Caco-2 (cell line): Measurements from ENCODE around the gene ACER2. TPM values are rescaled to one million over a fixed set of nuclear protein-coding genes. Genes with fewer than 3 reads are reported as not detected.
A peak's percentile ranks its signal among the peaks of the same experiment; 100 is the strongest.

ENCODE experiments used
- BruUV-seq: library from RNA; stranded (reverse); fragments of 400-500 nt; replicated peaks from 2 replicates; lab custom pipeline; 2021; lab: Mats Ljungman, UMichigan
- CTCF ChIA-PET: fragments of 300-600 bp; sonication (Branson Sonifier 250); formaldehyde crosslinking; loops from one replicate; lab custom pipeline; 2022; ENCODE audit warnings: antibody characterized with exemption; lab: Charles Lee
- POLR2A ChIA-PET: fragments of 300-600 bp; sonication (Branson Sonifier 250); formaldehyde crosslinking; loops from one replicate; lab custom pipeline; 2022; ENCODE audit warnings: antibody characterized with exemption; lab: Charles Lee
- DNase-seq, 2 experiments: peaks; one replicate each; pipeline versions ENCODE4 v3.0.0 to v3.0.0-alpha.2; 2020 to 2022
- H3K27me3 ChIP-seq: replicated peaks from 2 replicates; pipeline ENCODE4 v1.6.0; 2011; ENCODE audit warnings: low read length; ENCODE audit not compliant: control insufficient read depth, insufficient read depth
- H3K36me3 ChIP-seq: 2 replicates; pipeline ENCODE4 v1.5.1; 2011; ENCODE audit warnings: low read length; ENCODE audit not compliant: control insufficient read depth, insufficient read depth
- H3K4me1 ChIP-seq: fragments of 250-450 bp; sonication (Bioruptor Pico); 2 replicates; pipeline ENCODE4 v1.5.1; 2020; ENCODE audit warnings: mild to moderate bottlenecking
- H3K4me3 ChIP-seq: 2 replicates; pipeline ENCODE4 v1.5.1; 2011; ENCODE audit warnings: low read depth, mild to moderate bottlenecking, control low read depth, low read length
- H3K9me3 ChIP-seq: fragments of 250-450 bp; sonication (Bioruptor Pico); 2 replicates; pipeline ENCODE4 v1.5.1; 2020; ENCODE audit warnings: mild to moderate bottlenecking, moderate library complexity
- H3K27ac Mint-ChIP-seq: one replicate; pipeline ENCODE4 v1.8.0; 2022; ENCODE audit warnings: mixed read lengths; ENCODE audit not compliant: unreplicated experiment
- H3K27me3 Mint-ChIP-seq: one replicate; pipeline ENCODE4 v1.8.0; 2022; ENCODE audit warnings: mixed read lengths; ENCODE audit not compliant: insufficient read depth, unreplicated experiment
- H3K36me3 Mint-ChIP-seq: one replicate; pipeline ENCODE4 v1.8.0; 2022; ENCODE audit warnings: mild to moderate bottlenecking, mixed read lengths; ENCODE audit not compliant: insufficient read depth, unreplicated experiment
- H3K4me1 Mint-ChIP-seq: one replicate; pipeline ENCODE4 v1.8.0; 2022; ENCODE audit warnings: low read depth, mixed read lengths; ENCODE audit not compliant: unreplicated experiment
- H3K4me3 Mint-ChIP-seq: one replicate; pipeline ENCODE4 v1.8.0; 2022; ENCODE audit warnings: mild to moderate bottlenecking, moderate library complexity, mixed read lengths; ENCODE audit not compliant: unreplicated experiment
- H3K9me3 Mint-ChIP-seq: one replicate; pipeline ENCODE4 v1.8.0; 2022; ENCODE audit warnings: mixed read lengths; ENCODE audit not compliant: unreplicated experiment
- CTCF ChIP-seq, 2 experiments: fragments of 200-600 bp in 1 of 2; IDR thresholded peaks; 1 replicate in 1 of 2; 2 replicates in 1 of 2; pipeline versions ENCODE4 v1.5.1 to v1.8.0; 2011 to 2022; ENCODE audit warnings: antibody characterized with exemption in 1 of 2, control low read depth in 1 of 2, inconsistent platforms in 1 of 2, low read depth in 1 of 2, low read length in 1 of 2, mild to moderate bottlenecking in 1 of 2, moderate library complexity in 1 of 2; ENCODE audit not compliant: insufficient read depth in 1 of 2, severe bottlenecking in 1 of 2, unreplicated experiment in 1 of 2
- intact Hi-C: fragments of 100-400 bp; cut with micrococcal nuclease; formaldehyde crosslinking; loops from one replicate; pipeline ENCODE4 v1.10.0; 2022; ENCODE audit not compliant: unreplicated experiment
- total RNA-seq: library from RNA; stranded (reverse); gene quantifications from 2 replicates; pipeline ENCODE4 v1.2.3, GENCODE V29; 2022

The ACER2 gene
- total RNA-seq, 1 experiment from 2014 or later = 2.4 TPM

DNA sequence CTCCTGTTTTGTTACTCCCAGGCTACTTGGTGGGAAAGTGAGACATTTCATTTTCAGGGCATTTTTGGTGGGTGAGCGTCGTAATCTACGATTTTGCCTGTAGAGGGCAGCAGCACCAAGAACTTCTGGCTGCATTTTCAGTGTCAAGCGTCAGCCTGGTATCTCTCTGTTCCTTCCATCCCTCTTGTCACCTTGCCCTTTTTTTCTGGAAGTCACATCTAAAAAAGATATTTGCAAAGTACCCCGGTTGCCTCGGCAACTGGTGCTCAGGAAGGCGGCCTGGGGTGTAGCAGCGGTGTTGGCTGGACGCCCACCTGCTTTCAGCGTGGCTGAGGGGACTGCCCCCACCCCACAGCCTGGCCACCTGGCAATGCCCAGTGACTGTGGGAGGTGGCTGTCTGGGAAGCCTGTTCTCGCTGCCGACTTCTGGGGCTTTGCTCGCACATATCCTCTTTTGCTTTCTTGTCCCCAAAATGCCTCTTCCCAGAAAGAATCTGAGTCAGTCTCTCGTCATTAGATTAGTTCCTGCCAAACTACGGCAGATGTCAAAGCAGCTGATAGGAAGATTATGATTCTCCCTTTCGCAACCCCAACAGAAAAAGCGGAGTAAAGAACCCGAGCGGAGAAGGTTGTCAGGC is 84.5 kb downstream of the ACER2 start:
- no TSS peak for BruUV-seq
- Histone ChIP-seq H3K36me3 (no peaks in the 10 kb centered on the region), H3K4me1 (no peaks in the 10 kb centered on the region), H3K4me3 (no peak overlapping the region), H3K9me3 (no peaks in the 10 kb centered on the region), H3K27me3 (no peaks in the 10 kb centered on the region)
- DNase-seq = peak in 1 of 2 experiments; percentile 51
- intact Hi-C loops = loop anchor here (1.0 kb wide), 2 partner anchors 148 to 429 kb away; no protein-coding TSS in a partner anchor
- Mint-ChIP-seq H3K27me3 (peaks cover 7% of the 10 kb centered on the region), H3K4me1 (no peaks in the 10 kb centered on the region), H3K9me3 (no peaks in the 10 kb centered on the region), H3K36me3 (no peaks in the 10 kb centered on the region), H3K27ac (no peak overlapping the region), H3K4me3 (no peak overlapping the region)
- POLR2A ChIA-PET = no interaction called here
- CTCF ChIA-PET = no interaction called here
- peak; percentile 55 to 61 for TF ChIP-seq CTCF (IDR thresholded peaks at IDR 0.05; ENCODE audit: insufficient read depth in 1 of 2, low read depth in 1 of 2, low read length in 1 of 2, severe bottlenecking in 1 of 2, unreplicated experiment in 1 of 2)

GRCh38 chr9:19493876-19494275 is 85.1 kb downstream of the ACER2 start:
- Histone ChIP-seq H3K4me1 (no peaks in the 10 kb centered on the region), H3K27me3 (no peaks in the 10 kb centered on the region), H3K4me3 (no peak overlapping the region), H3K9me3 (no peaks in the 10 kb centered on the region), H3K36me3 (no peaks in the 10 kb centered on the region)
- ChIA-PET CTCF (no interaction called here), POLR2A (no interaction called here)
- intact Hi-C loops = loop anchor here (1.0 kb wide), 2 partner anchors 147 to 428 kb away; no protein-coding TSS in a partner anchor
- no peak overlapping the region for H3K27ac Mint-ChIP-seq
- no peak for DNase-seq
- peaks cover 3% of the 10 kb centered on the region for H3K27me3 Mint-ChIP-seq
- H3K4me1 Mint-ChIP-seq = no peaks in the 10 kb centered on the region
- no TSS peak for BruUV-seq
- no peak for TF ChIP-seq CTCF (IDR thresholded peaks at IDR 0.05; ENCODE audit: insufficient read depth in 1 of 2, low read depth in 1 of 2, low read length in 1 of 2, severe bottlenecking in 1 of 2, unreplicated experiment in 1 of 2)
- no peak overlapping the region for H3K4me3 Mint-ChIP-seq
- H3K9me3 Mint-ChIP-seq = no peaks in the 10 kb centered on the region
- no peaks in the 10 kb centered on the region for H3K36me3 Mint-ChIP-seq

DNA sequence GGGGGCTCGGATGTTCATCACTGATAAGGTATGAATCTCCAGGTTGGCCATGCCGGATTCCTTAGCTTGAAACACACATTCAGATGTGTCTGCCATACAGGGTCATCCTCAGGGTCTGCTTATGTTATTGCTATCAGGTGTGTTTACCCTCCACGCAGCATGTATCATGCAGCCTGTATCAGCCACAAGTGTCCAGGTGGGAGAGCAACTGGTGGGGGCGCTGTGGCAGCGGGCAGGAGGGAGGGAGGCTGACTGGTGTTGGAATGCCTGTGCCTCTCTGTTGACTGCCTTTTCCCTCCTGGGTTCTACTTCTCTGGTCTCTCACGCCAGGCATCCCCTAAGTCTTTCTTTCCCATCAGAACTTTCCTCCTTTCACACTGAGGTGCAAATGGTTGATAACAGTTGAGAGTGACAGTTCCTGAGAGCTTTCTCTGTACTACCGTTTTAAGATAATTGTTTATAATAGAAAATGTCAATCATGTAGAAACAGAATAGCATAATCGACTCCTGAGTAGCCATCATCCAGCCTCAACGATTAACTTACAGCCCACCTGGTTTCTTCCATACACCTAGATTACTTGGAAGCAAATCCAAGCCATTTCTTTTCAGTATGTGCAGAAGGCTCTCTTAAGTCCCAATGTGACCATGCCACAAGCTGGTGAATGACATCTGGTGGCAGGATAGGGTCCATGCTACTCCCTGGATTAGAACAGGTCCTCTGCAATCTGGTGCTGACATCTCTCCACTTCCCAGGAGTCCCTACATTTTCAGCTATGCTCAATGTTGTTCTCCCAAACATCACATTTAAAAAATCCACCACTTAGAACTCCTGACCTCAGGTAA is 86.6 kb downstream of the ACER2 start:
- intact Hi-C loops = no loop called here

More for the DNA sequence above, 86.6 kb downstream of the ACER2 start:
- Mint-ChIP-seq H3K36me3 (no peaks in the 10 kb centered on the region), H3K27ac (no peak overlapping the region), H3K4me1 (no peaks in the 10 kb centered on the region), H3K9me3 (no peaks in the 10 kb centered on the region), H3K27me3 (no peaks in the 10 kb centered on the region), H3K4me3 (no peak overlapping the region)
- H3K9me3 ChIP-seq = no peaks in the 10 kb centered on the region
- no TSS peak for BruUV-seq
- no peaks in the 10 kb centered on the region for H3K36me3 ChIP-seq
- ChIA-PET POLR2A (no interaction called here), CTCF (no interaction called here)
- TF ChIP-seq CTCF (IDR thresholded peaks at IDR 0.05; ENCODE audit: insufficient read depth in 1 of 2, low read depth in 1 of 2, low read length in 1 of 2, severe bottlenecking in 1 of 2, unreplicated experiment in 1 of 2) = no peak
- H3K4me3 ChIP-seq = no peak overlapping the region
- no peak for DNase-seq
- no peaks in the 10 kb centered on the region for H3K27me3 ChIP-seq
- H3K4me1 ChIP-seq = no peaks in the 10 kb centered on the region
